GM19395 (cell line): ENCODE measurements around the gene CCDC9B.

Experiments
- ATAC-seq: cut with Tn5 transposase; IDR thresholded peaks from one replicate; pipeline ENCODE4 v1.9.1; 2021; ENCODE audit warnings: mild to moderate bottlenecking, moderate library complexity; ENCODE audit not compliant: unreplicated experiment

Gene CCDC9B

GRCh38 chr15:40365624-40366456 is 25.1 kb upstream of the CCDC9B start:
- ATAC-seq, result no peak

GRCh38 chr15:40365016-40365415 is 24.3 kb upstream of the CCDC9B start:
- ATAC-seq, result no peak

GRCh38 chr15:40364251-40364650 is 23.5 kb upstream of the CCDC9B start:
- ATAC-seq, result no peak

- ATAC-seq, result no peak
These were observed 22.9 kb upstream of the CCDC9B start for GRCh38 chr15:40363611-40364010.

GRCh38 chr15:40361640-40362039 is 20.9 kb upstream of the CCDC9B start:
- no peak for ATAC-seq

GRCh38 chr15:40360015-40360414 is 19.3 kb upstream of the CCDC9B start:
- no peak for ATAC-seq

GRCh38 chr15:40358471-40359353 is 18.0 kb upstream of the CCDC9B start:
- ATAC-seq, result no peak

GRCh38 chr15:40357723-40358470 is 17.2 kb upstream of the CCDC9B start, which contains the start of gene DISP2:
TSS of gene DISP2 (plus strand) at chr15:40358219. CDS start at chr15:40358322, 103 bp downstream.
- ATAC-seq, result peak; percentile 80

- no peak for ATAC-seq
These were observed 16.5 kb upstream of the CCDC9B start for GRCh38 chr15:40357246-40357645.

- ATAC-seq, result no peak
These were observed 15.3 kb upstream of the CCDC9B start for GRCh38 chr15:40355976-40356585.

GRCh38 chr15:40354408-40355171 is 13.9 kb upstream of the CCDC9B start:
- ATAC-seq, result no peak

GRCh38 chr15:40353697-40354096 is 13.0 kb upstream of the CCDC9B start:
- no peak for ATAC-seq

- no peak for ATAC-seq
These were observed 11.7 kb upstream of the CCDC9B start for GRCh38 chr15:40352281-40352901.

GRCh38 chr15:40349163-40349562 is 8.4 kb upstream of the CCDC9B start:
- no peak for ATAC-seq

GRCh38 chr15:40348474-40348870 is 7.7 kb upstream of the CCDC9B start:
- no peak for ATAC-seq

- ATAC-seq, result no peak
These were observed 7.1 kb upstream of the CCDC9B start for GRCh38 chr15:40347559-40348473.

GRCh38 chr15:40346579-40347558 is 6.1 kb upstream of the CCDC9B start:
- no peak for ATAC-seq
